ENCODE results near the gene ATP2B2.
A peak's percentile ranks its signal among the peaks of the same experiment; 100 is the strongest.

ATP2B2 gene

DNA sequence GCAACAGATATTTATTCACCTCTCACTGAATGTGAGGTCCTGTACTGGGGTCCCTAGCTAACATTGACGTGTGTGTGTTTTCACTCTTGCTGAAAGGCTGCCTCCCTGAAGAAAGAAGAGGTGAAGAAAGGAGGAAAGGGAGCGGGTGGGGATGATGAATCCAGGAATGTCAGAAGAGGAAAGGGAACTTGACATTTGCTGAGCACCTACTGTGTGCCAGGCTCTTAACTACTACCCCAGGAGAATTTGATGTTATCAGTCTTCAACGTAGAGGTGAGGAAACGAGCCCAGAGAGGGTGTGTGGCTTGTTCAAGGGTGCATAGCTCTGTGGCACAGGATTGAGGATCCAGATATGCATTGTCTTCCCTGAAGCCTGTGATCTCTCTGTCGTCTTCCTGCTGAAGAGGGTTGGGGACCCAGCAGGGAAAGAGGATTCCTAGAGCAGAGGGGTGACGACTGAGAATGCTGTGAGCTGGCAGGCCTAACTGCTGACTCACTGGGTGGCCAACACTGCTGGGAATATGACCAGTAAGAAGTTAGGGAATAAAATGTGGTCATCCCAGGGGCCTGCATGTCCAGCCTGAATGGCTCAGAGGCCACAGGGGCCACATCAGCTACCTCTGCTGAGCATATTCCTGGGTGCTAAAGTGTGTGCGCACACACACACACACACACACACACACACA lies 6.6 kb upstream of the ATP2B2 start:
- H3K4me1 ChIP-seq (ENCODE audit: insufficient read depth, poor library complexity, severe bottlenecking) = no peaks in the 10 kb centered on the region
- no peaks in the 10 kb centered on the region for H3K27me3 ChIP-seq (ENCODE audit: insufficient read depth, poor library complexity, severe bottlenecking)
- H3K27ac ChIP-seq (ENCODE audit: poor library complexity, severe bottlenecking) = no peak overlapping the region
- no peak for TF ChIP-seq CTCF (IDR thresholded peaks at IDR 0.05; ENCODE audit: poor library complexity, severe bottlenecking)
- no peak for DNase-seq (ENCODE audit: low spot score)
- no peak overlapping the region for H3K4me3 ChIP-seq (ENCODE audit: severe bottlenecking)
- no peaks in the 10 kb centered on the region for H3K36me3 ChIP-seq (ENCODE audit: low read depth)
- H3K9me3 ChIP-seq (ENCODE audit: severe bottlenecking) = no peaks in the 10 kb centered on the region
- peak; percentile 49 for ATAC-seq (ENCODE audit: low read depth)

GRCh38 chr3:10510743-10511432 lies 5.5 kb upstream of the ATP2B2 start:
- DNase-seq (ENCODE audit: low spot score) (no peak), ATAC-seq (ENCODE audit: low read depth) (no peak)
- Histone ChIP-seq H3K27me3 (ENCODE audit: insufficient read depth, poor library complexity, severe bottlenecking) (peaks cover 6% of the 10 kb centered on the region), H3K4me3 (ENCODE audit: severe bottlenecking) (no peak overlapping the region), H3K9me3 (ENCODE audit: severe bottlenecking) (no peaks in the 10 kb centered on the region), H3K36me3 (ENCODE audit: low read depth) (no peaks in the 10 kb centered on the region), H3K27ac (ENCODE audit: poor library complexity, severe bottlenecking) (no peak overlapping the region), H3K4me1 (ENCODE audit: insufficient read depth, poor library complexity, severe bottlenecking) (no peaks in the 10 kb centered on the region)
- TF ChIP-seq CTCF (IDR thresholded peaks at IDR 0.05; ENCODE audit: poor library complexity, severe bottlenecking) = no peak

GRCh38 chr3:10510086-10510742 lies 4.8 kb upstream of the ATP2B2 start:
- no peak for DNase-seq (ENCODE audit: low spot score)

GRCh38 chr3:10509325-10509724 lies 3.9 kb upstream of the ATP2B2 start:
- no peaks in the 10 kb centered on the region for H3K36me3 ChIP-seq (ENCODE audit: low read depth)
- peaks cover 19% of the 10 kb centered on the region for H3K27me3 ChIP-seq (ENCODE audit: insufficient read depth, poor library complexity, severe bottlenecking)
- no peak overlapping the region for H3K27ac ChIP-seq (ENCODE audit: poor library complexity, severe bottlenecking)
- H3K4me3 ChIP-seq (ENCODE audit: severe bottlenecking) = no peak overlapping the region
- TF ChIP-seq CTCF (IDR thresholded peaks at IDR 0.05; ENCODE audit: poor library complexity, severe bottlenecking) = no peak
- no peaks in the 10 kb centered on the region for H3K9me3 ChIP-seq (ENCODE audit: severe bottlenecking)
- no peaks in the 10 kb centered on the region for H3K4me1 ChIP-seq (ENCODE audit: insufficient read depth, poor library complexity, severe bottlenecking)
- ATAC-seq (ENCODE audit: low read depth) (no peak), DNase-seq (ENCODE audit: low spot score) (no peak)

More at GRCh38 chr3:10510086-10510742, 4.8 kb upstream of the ATP2B2 start:
- Histone ChIP-seq H3K27ac (ENCODE audit: poor library complexity, severe bottlenecking) (no peak overlapping the region), H3K36me3 (ENCODE audit: low read depth) (no peaks in the 10 kb centered on the region), H3K4me3 (ENCODE audit: severe bottlenecking) (no peak overlapping the region), H3K4me1 (ENCODE audit: insufficient read depth, poor library complexity, severe bottlenecking) (no peaks in the 10 kb centered on the region), H3K27me3 (ENCODE audit: insufficient read depth, poor library complexity, severe bottlenecking) (peaks cover 10% of the 10 kb centered on the region), H3K9me3 (ENCODE audit: severe bottlenecking) (no peaks in the 10 kb centered on the region)
- ATAC-seq (ENCODE audit: low read depth) = no peak
- no peak for TF ChIP-seq CTCF (IDR thresholded peaks at IDR 0.05; ENCODE audit: poor library complexity, severe bottlenecking)

Data from RWPE2 (cell line).